ENCODE data around the gene TXNRD1.

Gene TXNRD1

GRCh38 chr12:104215638-104216297, at the start of gene TXNRD1:
TXNRD1 (plus strand) TSS chr12:104215779; CDS start chr12:104215803, 24 bp downstream.
- TF ChIP-seq CTCF (conservative IDR thresholded peaks at IDR 0.05; ENCODE audit: low read depth, low read length) = peak; percentile 69
- H3K4me3 ChIP-seq (ENCODE audit: low read depth, low read length) = peak within 1 kb of the TSS; percentile 76
- DNase-seq (ENCODE audit: low read depth) = peak; percentile 81

GRCh38 chr12:104165801-104166200, 49.8 kb upstream of the TXNRD1 start:
- TF ChIP-seq CTCF (conservative IDR thresholded peaks at IDR 0.05; ENCODE audit: low read depth, low read length) = no peak
- H3K4me3 ChIP-seq (ENCODE audit: low read depth, low read length) = no peak overlapping the region
- no peak for DNase-seq (ENCODE audit: low read depth)

- no peak for DNase-seq (ENCODE audit: low read depth)
Measured at GRCh38 chr12:104166465-104166864, 49.1 kb upstream of the TXNRD1 start.

GRCh38 chr12:104167519-104168458, 47.8 kb upstream of the TXNRD1 start:
- H3K4me3 ChIP-seq (ENCODE audit: low read depth, low read length) = no peak overlapping the region
- DNase-seq (ENCODE audit: low read depth) = no peak
- TF ChIP-seq CTCF (conservative IDR thresholded peaks at IDR 0.05; ENCODE audit: low read depth, low read length) = no peak

More at GRCh38 chr12:104166465-104166864, 49.1 kb upstream of the TXNRD1 start:
- no peak overlapping the region for H3K4me3 ChIP-seq (ENCODE audit: low read depth, low read length)
- TF ChIP-seq CTCF (conservative IDR thresholded peaks at IDR 0.05; ENCODE audit: low read depth, low read length) = peak; percentile 15

GRCh38 chr12:104168596-104168995, 47.0 kb upstream of the TXNRD1 start:
- no peak for TF ChIP-seq CTCF (conservative IDR thresholded peaks at IDR 0.05; ENCODE audit: low read depth, low read length)
- DNase-seq (ENCODE audit: low read depth) = no peak
- no peak overlapping the region for H3K4me3 ChIP-seq (ENCODE audit: low read depth, low read length)

- no peak for DNase-seq (ENCODE audit: low read depth)
- no peak for TF ChIP-seq CTCF (conservative IDR thresholded peaks at IDR 0.05; ENCODE audit: low read depth, low read length)
- no peak overlapping the region for H3K4me3 ChIP-seq (ENCODE audit: low read depth, low read length)
Measured at GRCh38 chr12:104171785-104172569, 43.6 kb upstream of the TXNRD1 start.

Measured in choroid plexus epithelial cell (primary cell).